ENCODE results near the gene BTG4.

DNA sequence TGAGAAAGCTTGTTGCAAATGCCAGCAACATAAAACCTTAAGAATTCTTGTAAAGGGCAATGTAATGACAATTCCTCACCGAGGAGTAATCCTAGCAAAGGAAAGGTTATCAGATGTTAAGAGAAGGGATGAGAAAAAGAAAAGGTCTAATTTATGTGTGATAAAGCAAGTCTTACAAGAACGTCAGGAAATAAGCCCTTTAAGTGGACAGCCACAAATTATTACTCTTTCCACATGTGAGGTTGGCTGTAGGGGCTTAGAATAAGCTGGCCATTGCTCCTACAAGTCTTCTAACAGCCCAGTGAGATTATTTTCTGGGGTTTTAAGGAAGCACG, 37.6 kb upstream of the BTG4 start:
- TF ChIP-seq POLR2A (IDR thresholded peaks at IDR 0.05) (no peak), POLR2AphosphoS5 (IDR thresholded peaks at IDR 0.05) (no peak)
- TF ChIP-seq, protein P1, sequence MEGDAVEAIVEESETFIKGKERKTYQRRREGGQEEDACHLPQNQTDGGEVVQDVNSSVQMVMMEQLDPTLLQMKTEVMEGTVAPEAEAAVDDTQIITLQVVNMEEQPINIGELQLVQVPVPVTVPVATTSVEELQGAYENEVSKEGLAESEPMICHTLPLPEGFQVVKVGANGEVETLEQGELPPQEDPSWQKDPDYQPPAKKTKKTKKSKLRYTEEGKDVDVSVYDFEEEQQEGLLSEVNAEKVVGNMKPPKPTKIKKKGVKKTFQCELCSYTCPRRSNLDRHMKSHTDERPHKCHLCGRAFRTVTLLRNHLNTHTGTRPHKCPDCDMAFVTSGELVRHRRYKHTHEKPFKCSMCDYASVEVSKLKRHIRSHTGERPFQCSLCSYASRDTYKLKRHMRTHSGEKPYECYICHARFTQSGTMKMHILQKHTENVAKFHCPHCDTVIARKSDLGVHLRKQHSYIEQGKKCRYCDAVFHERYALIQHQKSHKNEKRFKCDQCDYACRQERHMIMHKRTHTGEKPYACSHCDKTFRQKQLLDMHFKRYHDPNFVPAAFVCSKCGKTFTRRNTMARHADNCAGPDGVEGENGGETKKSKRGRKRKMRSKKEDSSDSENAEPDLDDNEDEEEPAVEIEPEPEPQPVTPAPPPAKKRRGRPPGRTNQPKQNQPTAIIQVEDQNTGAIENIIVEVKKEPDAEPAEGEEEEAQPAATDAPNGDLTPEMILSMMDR (IDR thresholded peaks at IDR 0.05), result no peak

All from sigmoid colon (tissue), 4 donors.